GM20000 (cell line): ENCODE measurements around the gene IQGAP2.

Experiments
- DNase-seq: peaks from one replicate; pipeline ENCODE4 v3.0.0; 2012; ENCODE audit warnings: low spot score
- CTCF ChIP-seq: IDR thresholded peaks from 2 replicates; pipeline ENCODE4 v1.5.1; 2012; ENCODE audit warnings: mild to moderate bottlenecking, control low read depth; ENCODE audit errors: extremely low read depth, missing control alignments

IQGAP2 gene

GRCh38 chr5:76499507-76500161, 96.5 kb downstream of the IQGAP2 start:
- TF ChIP-seq CTCF: no peak

GRCh38 chr5:76500633-76501393, 97.7 kb downstream of the IQGAP2 start:
- DNase-seq: no peak
- TF ChIP-seq CTCF: no peak

More at GRCh38 chr5:76499507-76500161, 96.5 kb downstream of the IQGAP2 start:
- DNase-seq: no peak

GRCh38 chr5:76503929-76504328, 100.8 kb downstream of the IQGAP2 start:
- no peak for DNase-seq
- no peak for TF ChIP-seq CTCF

- no peak for TF ChIP-seq CTCF
- no peak for DNase-seq
These were observed 101.9 kb downstream of the IQGAP2 start for GRCh38 chr5:76504901-76505564.

- TF ChIP-seq CTCF: no peak
These were observed 110.4 kb downstream of the IQGAP2 start for GRCh38 chr5:76513476-76513875.

GRCh38 chr5:76514292-76514691, 111.2 kb downstream of the IQGAP2 start:
- no peak for DNase-seq
- TF ChIP-seq CTCF: no peak

More at GRCh38 chr5:76513476-76513875, 110.4 kb downstream of the IQGAP2 start:
- no peak for DNase-seq

GRCh38 chr5:76514713-76515112, 111.6 kb downstream of the IQGAP2 start:
- TF ChIP-seq CTCF: no peak
- no peak for DNase-seq
